IMR-90 (cell line): Measurements from ENCODE around the gene ACKR4.

ENCODE experiments used
- BHLHE40 ChIP-seq: fragments of 150-350 bp; IDR thresholded peaks from 2 replicates; pipeline ENCODE4 v1.6.1; 2016; ENCODE audit warnings: mild to moderate bottlenecking, low read depth, low read length
- CEBPB ChIP-seq: IDR thresholded peaks from 2 replicates; pipeline ENCODE4 v1.6.1; 2012; ENCODE audit warnings: low read depth, low read length, improper control_type of control experiment
- MXI1 ChIP-seq: IDR thresholded peaks from 2 replicates; pipeline ENCODE4 v1.6.1; 2012; ENCODE audit warnings: low read depth, mild to moderate bottlenecking, low read length, moderate library complexity, borderline replicate concordance
- POLR2A ChIP-seq: IDR thresholded peaks from 2 replicates; pipeline ENCODE4 v1.6.1; 2012; ENCODE audit warnings: mild to moderate bottlenecking, low read depth, low read length
- RAD21 ChIP-seq: IDR thresholded peaks from 2 replicates; pipeline ENCODE4 v1.6.1; 2012; ENCODE audit warnings: low read length, improper control_type of control experiment
- SMC3 ChIP-seq: fragments of 150-350 bp; IDR thresholded peaks from 2 replicates; pipeline ENCODE4 v1.6.1; 2016; ENCODE audit warnings: low read depth, mild to moderate bottlenecking, antibody characterized with exemption, low read length, moderate library complexity
- TF ChIP-seq, protein P1 (sequence below): conservative IDR thresholded peaks from 2 replicates; pipeline ENCODE4 v1.5.1; 2012; ENCODE audit warnings: mild to moderate bottlenecking, low read depth, low read length, improper control_type of control experiment
- TF ChIP-seq, protein P2 (sequence below): fragments of 150-350 bp; IDR thresholded peaks from 2 replicates; pipeline ENCODE4 v1.6.1; 2017; ENCODE audit warnings: mild to moderate bottlenecking, antibody characterized with exemption, low read length, low read depth

DNA sequence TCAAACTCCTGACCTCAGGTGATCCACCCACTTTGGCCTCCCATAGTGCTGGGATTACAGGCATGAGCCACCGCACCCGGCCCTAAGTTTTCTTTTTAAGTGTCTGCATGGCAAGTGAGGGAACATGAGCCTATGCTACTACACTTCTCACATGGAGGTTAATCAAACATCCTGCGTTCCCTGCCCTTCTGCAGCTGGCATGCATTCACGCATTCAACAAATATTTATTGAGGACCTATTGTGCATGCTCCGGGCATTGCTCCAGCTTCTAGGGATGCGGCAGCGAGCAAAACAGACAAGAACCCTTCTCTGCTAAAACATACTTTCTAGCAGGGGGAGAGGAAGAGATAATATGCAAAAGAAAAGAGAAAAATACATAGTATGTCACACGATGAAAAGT lies 42.6 kb upstream of the ACKR4 start:
- TF ChIP-seq CEBPB (no peak), RAD21 (no peak), POLR2A (no peak), BHLHE40 (no peak), SMC3 (no peak), MXI1 (no peak)
- TF ChIP-seq, protein P1, sequence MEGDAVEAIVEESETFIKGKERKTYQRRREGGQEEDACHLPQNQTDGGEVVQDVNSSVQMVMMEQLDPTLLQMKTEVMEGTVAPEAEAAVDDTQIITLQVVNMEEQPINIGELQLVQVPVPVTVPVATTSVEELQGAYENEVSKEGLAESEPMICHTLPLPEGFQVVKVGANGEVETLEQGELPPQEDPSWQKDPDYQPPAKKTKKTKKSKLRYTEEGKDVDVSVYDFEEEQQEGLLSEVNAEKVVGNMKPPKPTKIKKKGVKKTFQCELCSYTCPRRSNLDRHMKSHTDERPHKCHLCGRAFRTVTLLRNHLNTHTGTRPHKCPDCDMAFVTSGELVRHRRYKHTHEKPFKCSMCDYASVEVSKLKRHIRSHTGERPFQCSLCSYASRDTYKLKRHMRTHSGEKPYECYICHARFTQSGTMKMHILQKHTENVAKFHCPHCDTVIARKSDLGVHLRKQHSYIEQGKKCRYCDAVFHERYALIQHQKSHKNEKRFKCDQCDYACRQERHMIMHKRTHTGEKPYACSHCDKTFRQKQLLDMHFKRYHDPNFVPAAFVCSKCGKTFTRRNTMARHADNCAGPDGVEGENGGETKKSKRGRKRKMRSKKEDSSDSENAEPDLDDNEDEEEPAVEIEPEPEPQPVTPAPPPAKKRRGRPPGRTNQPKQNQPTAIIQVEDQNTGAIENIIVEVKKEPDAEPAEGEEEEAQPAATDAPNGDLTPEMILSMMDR = no peak
- TF ChIP-seq, protein P2, sequence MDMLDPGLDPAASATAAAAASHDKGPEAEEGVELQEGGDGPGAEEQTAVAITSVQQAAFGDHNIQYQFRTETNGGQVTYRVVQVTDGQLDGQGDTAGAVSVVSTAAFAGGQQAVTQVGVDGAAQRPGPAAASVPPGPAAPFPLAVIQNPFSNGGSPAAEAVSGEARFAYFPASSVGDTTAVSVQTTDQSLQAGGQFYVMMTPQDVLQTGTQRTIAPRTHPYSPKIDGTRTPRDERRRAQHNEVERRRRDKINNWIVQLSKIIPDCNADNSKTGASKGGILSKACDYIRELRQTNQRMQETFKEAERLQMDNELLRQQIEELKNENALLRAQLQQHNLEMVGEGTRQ = no peak
